ENCODE measurements around the gene TUBA4B.
"Not testable (repeated sequence)": the region's sequence is repeated elsewhere in the genome, so short reads cannot be mapped to it uniquely, and the experiment has no call there.

Gene TUBA4B

GRCh38 chr2:219291910-219292490 is 39.0 kb downstream of the TUBA4B start:
- ATAC-seq: no peak

GRCh38 chr2:219292616-219293015 is 39.6 kb downstream of the TUBA4B start:
- no peak for ATAC-seq

GRCh38 chr2:219293736-219294231 is 40.7 kb downstream of the TUBA4B start:
- ATAC-seq: no peak

- ATAC-seq: peak; percentile 90
Observed at GRCh38 chr2:219294356-219295351, 41.6 kb downstream of the TUBA4B start.

- ATAC-seq: no peak
Observed at GRCh38 chr2:219296142-219296541, 43.1 kb downstream of the TUBA4B start.

- no peak for ATAC-seq
Observed at GRCh38 chr2:219296631-219297391, 43.8 kb downstream of the TUBA4B start.

- ATAC-seq: no peak
Observed at GRCh38 chr2:219297766-219298456, 44.9 kb downstream of the TUBA4B start.

GRCh38 chr2:219298759-219299371 is 45.8 kb downstream of the TUBA4B start:
- ATAC-seq: peak; percentile 54 to 57

- no peak for ATAC-seq
Observed at GRCh38 chr2:219299372-219299760, 46.3 kb downstream of the TUBA4B start.

GRCh38 chr2:219300022-219300421 is 47.0 kb downstream of the TUBA4B start:
- ATAC-seq: no peak

GRCh38 chr2:219302412-219302968 is 49.4 kb downstream of the TUBA4B start:
- no peak for ATAC-seq

GRCh38 chr2:219304223-219304622 is 51.2 kb downstream of the TUBA4B start:
- ATAC-seq: no peak

GRCh38 chr2:219306047-219306446 is 53.0 kb downstream of the TUBA4B start:
- ATAC-seq: no peak

GRCh38 chr2:219308142-219309101 is 55.4 kb downstream of the TUBA4B start:
- ATAC-seq: peak; percentile 46 to 72

GRCh38 chr2:219309278-219309677 is 56.2 kb downstream of the TUBA4B start, which contains the start of gene PTPRN:
Gene PTPRN, minus strand, starts transcription at chr2:219309401. Its CDS starts 69 bp downstream, at chr2:219309332.
- no peak for ATAC-seq

GRCh38 chr2:219312683-219313263 is 59.7 kb downstream of the TUBA4B start:
- ATAC-seq: not testable (repeated sequence)

GRCh38 chr2:219314804-219315468 is 61.9 kb downstream of the TUBA4B start:
- ATAC-seq: no peak
